RWPE2 (cell line): ENCODE results near the gene EGFLAM.

Source experiments
- ATAC-seq: fragments of 200-7000 bp; cut with Tn5 transposase; 3 replicates; pipeline ENCODE4 v1.9.1; 2021; ENCODE audit warnings: low read depth
- DNase-seq: peaks from one replicate; pipeline ENCODE4 v3.0.0-alpha.2; 2020; ENCODE audit warnings: low spot score
- H3K27ac ChIP-seq: fragments of 450-650 bp; 2 replicates; pipeline ENCODE4 v1.5.1; 2017; ENCODE audit warnings: mild to moderate bottlenecking; ENCODE audit not compliant: poor library complexity, severe bottlenecking
- H3K27me3 ChIP-seq: fragments of 250-450 bp; sonication (Bioruptor Pico); 2 replicates; pipeline ENCODE4 v1.5.1; 2021; ENCODE audit warnings: mild to moderate bottlenecking, moderate library complexity; ENCODE audit not compliant: insufficient read depth, poor library complexity, severe bottlenecking
- H3K36me3 ChIP-seq: fragments of 250-450 bp; sonication (Bioruptor Pico); 2 replicates; pipeline ENCODE4 v1.5.1; 2020; ENCODE audit warnings: low read depth, mild to moderate bottlenecking, moderate library complexity
- H3K4me1 ChIP-seq: fragments of 250-450 bp; sonication (Bioruptor Pico); 2 replicates; pipeline ENCODE4 v1.5.1; 2021; ENCODE audit warnings: mild to moderate bottlenecking, moderate library complexity; ENCODE audit not compliant: insufficient read depth, poor library complexity, severe bottlenecking
- H3K4me3 ChIP-seq: fragments of 250-450 bp; sonication (Bioruptor Pico); 2 replicates; pipeline ENCODE4 v1.5.1; 2021; ENCODE audit warnings: mild to moderate bottlenecking, moderate library complexity; ENCODE audit not compliant: severe bottlenecking
- H3K9me3 ChIP-seq: fragments of 250-450 bp; sonication (Bioruptor Pico); 2 replicates; pipeline ENCODE4 v1.5.1; 2021; ENCODE audit warnings: mild to moderate bottlenecking, moderate library complexity; ENCODE audit not compliant: severe bottlenecking
- TF ChIP-seq, protein P1 (sequence below): fragments of 450-650 bp; IDR thresholded peaks from one replicate; pipeline ENCODE4 v1.5.1; 2017; ENCODE audit warnings: mild to moderate bottlenecking, moderate library complexity; ENCODE audit not compliant: poor library complexity, severe bottlenecking

Gene EGFLAM

DNA sequence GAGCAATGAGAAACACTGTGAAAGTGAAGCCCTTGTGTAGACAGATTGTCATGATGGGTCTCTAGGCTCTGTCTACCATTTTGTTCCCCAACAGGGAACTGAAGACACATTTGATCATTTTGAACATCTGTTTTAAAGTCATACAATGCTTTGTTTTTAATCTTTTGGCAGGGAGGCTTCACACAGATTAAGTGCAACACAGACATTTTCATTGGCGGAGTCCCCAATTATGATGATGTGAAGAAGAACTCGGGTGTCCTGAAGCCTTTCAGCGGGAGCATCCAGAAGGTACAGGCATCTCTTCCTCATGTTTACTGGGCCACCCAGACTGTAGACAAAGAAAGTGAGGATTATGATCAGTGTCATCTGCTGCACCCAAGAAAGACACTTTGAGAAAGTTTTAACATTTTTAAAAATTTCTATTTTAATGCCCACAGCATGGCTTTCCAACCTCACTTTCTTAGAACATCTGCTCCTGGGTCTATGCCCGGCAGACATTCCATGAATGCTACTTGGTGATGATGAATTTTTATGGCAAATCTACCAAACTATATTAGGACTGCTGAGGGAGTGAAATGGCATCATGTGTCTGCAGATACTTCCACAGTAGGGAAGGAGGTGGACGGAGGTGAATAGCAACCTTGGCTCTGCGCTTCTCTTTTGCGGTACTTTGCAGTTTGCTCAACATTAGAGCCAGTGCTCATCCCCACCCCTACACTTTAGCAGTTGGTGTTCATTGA lies 176.8 kb downstream of the EGFLAM start:
- Histone ChIP-seq H3K4me1 (no peaks in the 10 kb centered on the region), H3K4me3 (no peak overlapping the region), H3K36me3 (no peaks in the 10 kb centered on the region), H3K9me3 (no peaks in the 10 kb centered on the region), H3K27me3 (no peaks in the 10 kb centered on the region), H3K27ac (no peak overlapping the region)
- DNase-seq (no peak), ATAC-seq (no peak)
- TF ChIP-seq, protein P1, sequence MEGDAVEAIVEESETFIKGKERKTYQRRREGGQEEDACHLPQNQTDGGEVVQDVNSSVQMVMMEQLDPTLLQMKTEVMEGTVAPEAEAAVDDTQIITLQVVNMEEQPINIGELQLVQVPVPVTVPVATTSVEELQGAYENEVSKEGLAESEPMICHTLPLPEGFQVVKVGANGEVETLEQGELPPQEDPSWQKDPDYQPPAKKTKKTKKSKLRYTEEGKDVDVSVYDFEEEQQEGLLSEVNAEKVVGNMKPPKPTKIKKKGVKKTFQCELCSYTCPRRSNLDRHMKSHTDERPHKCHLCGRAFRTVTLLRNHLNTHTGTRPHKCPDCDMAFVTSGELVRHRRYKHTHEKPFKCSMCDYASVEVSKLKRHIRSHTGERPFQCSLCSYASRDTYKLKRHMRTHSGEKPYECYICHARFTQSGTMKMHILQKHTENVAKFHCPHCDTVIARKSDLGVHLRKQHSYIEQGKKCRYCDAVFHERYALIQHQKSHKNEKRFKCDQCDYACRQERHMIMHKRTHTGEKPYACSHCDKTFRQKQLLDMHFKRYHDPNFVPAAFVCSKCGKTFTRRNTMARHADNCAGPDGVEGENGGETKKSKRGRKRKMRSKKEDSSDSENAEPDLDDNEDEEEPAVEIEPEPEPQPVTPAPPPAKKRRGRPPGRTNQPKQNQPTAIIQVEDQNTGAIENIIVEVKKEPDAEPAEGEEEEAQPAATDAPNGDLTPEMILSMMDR = no peak

GRCh38 chr5:38438757-38439156 lies 180.4 kb downstream of the EGFLAM start:
- ATAC-seq = no peak
- Histone ChIP-seq H3K9me3 (no peaks in the 10 kb centered on the region), H3K36me3 (no peaks in the 10 kb centered on the region), H3K27ac (no peak overlapping the region), H3K4me1 (no peaks in the 10 kb centered on the region), H3K27me3 (no peaks in the 10 kb centered on the region), H3K4me3 (no peak overlapping the region)
- DNase-seq = no peak
- TF ChIP-seq, protein P1 = no peak

DNA sequence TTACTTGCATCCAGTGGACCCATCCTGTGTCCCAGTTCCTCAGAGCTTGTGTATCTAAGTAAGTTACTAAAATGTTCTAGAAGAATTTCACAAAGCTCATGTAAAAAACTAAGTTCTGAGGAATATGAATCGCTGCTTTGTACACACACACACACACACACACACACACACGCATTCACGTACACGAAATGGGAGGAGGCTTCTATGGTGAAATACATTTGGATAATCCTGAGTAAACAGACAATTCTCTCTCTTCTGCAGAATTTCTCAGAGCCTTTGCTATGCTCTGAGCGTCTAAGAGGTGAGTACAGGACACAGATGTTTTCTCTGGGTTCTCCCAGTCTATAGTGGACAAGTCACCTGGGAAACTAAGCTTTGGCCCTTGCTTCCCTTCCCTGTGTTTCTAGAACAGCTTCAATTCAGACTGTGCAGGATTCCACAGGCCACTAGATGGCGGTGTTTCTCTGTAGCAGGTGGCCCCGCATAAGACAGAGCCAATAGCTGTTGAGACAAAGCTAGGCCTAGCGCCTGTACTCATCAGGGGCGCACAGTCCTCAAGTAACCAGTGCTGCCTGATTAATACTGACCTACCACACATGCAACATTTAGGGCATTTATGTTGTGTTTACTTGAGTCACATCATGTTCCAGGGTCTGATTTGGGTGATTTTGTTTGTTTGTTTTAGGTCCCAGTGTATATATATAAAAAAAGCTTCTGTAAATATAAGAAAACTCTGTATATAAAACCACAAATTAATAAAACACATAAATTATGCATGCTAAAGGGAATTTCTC lies 183.3 kb downstream of the EGFLAM start:
- H3K27ac ChIP-seq = no peak overlapping the region
- ATAC-seq (peak; percentile 100), DNase-seq (peak; percentile 82)
- TF ChIP-seq, protein P1 = peak; percentile 99
- H3K27me3 ChIP-seq = no peaks in the 10 kb centered on the region
- no peaks in the 10 kb centered on the region for H3K4me1 ChIP-seq
- H3K9me3 ChIP-seq = no peaks in the 10 kb centered on the region
- no peak overlapping the region for H3K4me3 ChIP-seq
- H3K36me3 ChIP-seq = no peaks in the 10 kb centered on the region

DNA sequence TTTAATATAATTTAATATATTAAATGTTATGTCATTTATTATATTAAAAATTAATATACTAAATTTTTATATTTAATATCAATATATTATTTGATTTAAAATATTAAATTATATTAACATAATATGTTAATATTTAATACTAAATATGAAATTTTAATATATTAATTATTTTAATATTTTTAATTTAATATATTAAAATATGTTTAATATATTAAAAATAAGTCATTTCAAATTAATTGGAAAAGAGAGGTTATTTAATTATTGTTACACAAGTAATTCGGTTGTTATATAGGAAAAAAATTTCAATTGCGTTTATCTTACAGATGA lies 183.9 kb downstream of the EGFLAM start:
- no peak for ATAC-seq
- no peaks in the 10 kb centered on the region for H3K9me3 ChIP-seq
- H3K36me3 ChIP-seq = no peaks in the 10 kb centered on the region
- no peaks in the 10 kb centered on the region for H3K4me1 ChIP-seq
- TF ChIP-seq, protein P1 = no peak
- H3K27me3 ChIP-seq = no peaks in the 10 kb centered on the region
- no peak overlapping the region for H3K4me3 ChIP-seq
- DNase-seq = no peak
- no peak overlapping the region for H3K27ac ChIP-seq

- no peaks in the 10 kb centered on the region for H3K4me1 ChIP-seq
- H3K27ac ChIP-seq = no peak overlapping the region
- H3K9me3 ChIP-seq = no peaks in the 10 kb centered on the region
- no peak overlapping the region for H3K4me3 ChIP-seq
- ATAC-seq (no peak), DNase-seq (no peak)
- H3K36me3 ChIP-seq = no peaks in the 10 kb centered on the region
- TF ChIP-seq, protein P1 = no peak
- H3K27me3 ChIP-seq = no peaks in the 10 kb centered on the region
Observed at GRCh38 chr5:38443390-38443789, 185.0 kb downstream of the EGFLAM start.
